Breast epithelium (tissue), 3 donors: ENCODE data around the gene TRIM67.

Experiments used
- CTCF ChIP-seq, 3 donors: fragments of 450-650 bp; IDR thresholded peaks; one replicate each; pipeline ENCODE4 v1.5.1; 2016 to 2017; ENCODE audit warnings: antibody characterized with exemption in 3 of 3, mild to moderate bottlenecking in 3 of 3, moderate library complexity in 3 of 3
- POLR2A ChIP-seq: fragments of 450-650 bp; IDR thresholded peaks from one replicate; pipeline ENCODE4 v1.6.1; 2016; ENCODE audit warnings: antibody characterized with exemption, mild to moderate bottlenecking, moderate library complexity
- POLR2AphosphoS5 ChIP-seq, 3 donors: sonication (generic); formaldehyde crosslinking; IDR thresholded peaks; one replicate each; pipeline ENCODE4 v1.6.1; 2017; ENCODE audit warnings: antibody characterized with exemption in 3 of 3

GRCh38 chr1:231176421-231176820, 14.6 kb downstream of the TRIM67 start:
- no peak for TF ChIP-seq POLR2A
- no peak for TF ChIP-seq CTCF (IDR thresholded peaks at IDR 0.05)
- no peak for TF ChIP-seq POLR2AphosphoS5 (IDR thresholded peaks at IDR 0.05)
